ENCODE measurements around the gene CAMTA1.

DNA sequence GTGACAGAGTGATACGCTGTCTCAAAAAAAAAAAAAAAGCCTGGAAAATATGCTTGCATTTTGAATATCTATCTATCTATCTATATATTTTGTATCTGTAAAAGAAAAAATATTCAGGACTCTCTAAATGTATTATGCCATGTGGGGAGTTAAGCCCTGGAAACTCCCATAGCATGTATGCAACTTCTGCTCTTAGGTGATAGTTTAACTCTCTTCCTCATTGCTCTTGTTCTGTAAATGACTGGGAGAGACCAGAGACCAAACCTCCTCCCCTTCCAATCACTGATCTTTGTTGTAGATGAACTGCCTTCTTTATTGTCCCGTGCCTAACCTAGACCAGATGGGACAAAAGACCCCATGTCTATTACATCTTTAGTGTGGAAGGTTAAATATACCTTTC, 37.6 kb upstream of the CAMTA1 start:
- no peak for TF ChIP-seq CTCF (IDR thresholded peaks at IDR 0.05; ENCODE audit: low read length)
- TF ChIP-seq EZH2 (optimal IDR thresholded peaks at IDR 0.05; ENCODE audit: low read depth, low read length), result no peak
- no peak for TF ChIP-seq EZH2phosphoT487 (IDR thresholded peaks at IDR 0.05; ENCODE audit: low read length)
